Neural progenitor cell (in vitro differentiated cells): Measurements from ENCODE around the gene MED25.

Experiments used
- CTCF ChIP-seq: fragments of 200-600 bp; sonication (generic); IDR thresholded peaks from 2 replicates; pipeline ENCODE4 v1.5.1; 2017; ENCODE audit warnings: antibody characterized with exemption, mild to moderate bottlenecking
- EZH2 ChIP-seq: fragments of 200-600 bp; sonication (generic); IDR thresholded peaks from 2 replicates; pipeline ENCODE4 v1.6.1; 2017; ENCODE audit warnings: antibody characterized with exemption, mild to moderate bottlenecking, moderate library complexity

DNA sequence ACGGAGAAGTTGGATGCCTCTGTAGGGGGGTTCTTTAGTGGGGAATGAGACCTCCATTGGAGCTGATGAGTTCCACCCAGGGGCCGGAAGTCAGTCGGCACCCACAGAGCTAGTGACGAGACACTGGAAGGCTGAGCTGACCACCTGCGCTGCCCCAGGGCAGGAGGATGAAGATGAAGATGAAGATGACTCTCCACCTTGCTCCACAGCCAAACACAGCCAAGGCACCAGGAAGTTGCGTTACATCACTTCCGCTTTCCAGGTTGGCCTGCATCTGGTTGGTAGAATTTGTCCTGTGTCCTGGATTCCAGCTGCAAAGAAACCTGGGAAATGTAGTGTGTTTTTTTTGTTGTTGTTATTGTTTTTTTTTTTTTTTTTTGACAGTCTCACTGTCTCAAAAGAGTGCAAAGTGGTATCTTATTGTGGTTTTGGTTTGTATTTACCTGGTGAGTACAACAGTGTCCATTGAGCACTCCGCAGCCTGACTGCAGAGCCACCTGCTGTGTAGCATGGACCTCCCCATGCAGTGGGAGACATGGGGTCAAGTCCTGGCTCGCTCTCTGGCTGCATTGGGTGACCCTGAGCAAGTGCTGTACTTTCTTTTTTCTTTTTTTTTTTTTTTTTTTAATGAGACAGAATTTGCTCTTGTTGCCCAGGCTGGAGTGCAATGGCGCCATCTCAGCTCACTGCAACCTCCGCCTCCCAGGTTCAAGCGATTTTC lies 61.3 kb downstream of the MED25 start:
- no peak for TF ChIP-seq CTCF
- no peak for TF ChIP-seq EZH2
